Measurements from ENCODE around the gene HAUS2. TPM values are rescaled to one million over a fixed set of nuclear protein-coding genes. Genes with fewer than 3 reads are reported as not detected.

The HAUS2 gene
- total and polyA plus RNA-seq, 2 donors from 2014 or later = 6.6 to 17.4 TPM

DNA sequence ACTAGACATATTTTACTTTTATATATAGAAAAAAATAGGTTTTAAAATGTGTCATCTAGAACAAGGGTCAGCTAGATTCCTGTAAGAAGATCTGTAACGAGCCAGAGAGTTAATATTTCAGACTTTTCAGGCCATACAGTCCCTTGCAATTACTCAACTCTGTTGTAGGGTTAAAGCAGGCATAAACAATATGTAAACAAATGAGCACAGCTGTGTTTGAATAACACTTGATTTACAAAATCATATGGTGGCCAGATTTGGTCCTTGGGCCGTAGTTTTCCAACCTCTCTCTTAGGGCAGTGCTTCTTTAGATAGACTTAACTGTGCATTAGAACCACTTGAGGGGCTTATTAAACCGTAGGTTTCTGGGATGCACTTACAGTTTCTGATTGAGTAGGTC, 19.7 kb upstream of the HAUS2 start:
- Histone ChIP-seq H3K9ac (ENCODE audit: low read length in 3 of 3) (no peak overlapping the region), H3K27me3 (ENCODE audit: control insufficient read depth, insufficient read depth, low read length) (no peaks in the 10 kb centered on the region), H3K36me3 (ENCODE audit: control insufficient read depth in 2 of 3, insufficient read depth in 3 of 3, low read length in 3 of 3) (peaks cover 0 to 19% (median 4%) of the 10 kb centered on the region in 3 donors), H3K4me1 (ENCODE audit: control insufficient read depth in 2 of 3, insufficient read depth in 2 of 3, low read depth in 1 of 3, low read length in 3 of 3) (no peaks in the 10 kb centered on the region), H3K27ac (ENCODE audit: low read depth in 2 of 2, low read length in 2 of 2) (no peak overlapping the region), H3K9me3 (ENCODE audit: control insufficient read depth in 2 of 3, insufficient read depth in 1 of 3, low read length in 3 of 3) (no peaks in the 10 kb centered on the region), H3K4me3 (ENCODE audit: low read length in 3 of 3) (no peak overlapping the region)
- intact Hi-C loops (cut with DNase I) = no loop called here
- no peak for TF ChIP-seq CTCF (IDR thresholded peaks at IDR 0.05; ENCODE audit: borderline replicate concordance, extremely low read depth, insufficient read depth)
- no peak for DNase-seq
- no peak for FAIRE-seq

DNA sequence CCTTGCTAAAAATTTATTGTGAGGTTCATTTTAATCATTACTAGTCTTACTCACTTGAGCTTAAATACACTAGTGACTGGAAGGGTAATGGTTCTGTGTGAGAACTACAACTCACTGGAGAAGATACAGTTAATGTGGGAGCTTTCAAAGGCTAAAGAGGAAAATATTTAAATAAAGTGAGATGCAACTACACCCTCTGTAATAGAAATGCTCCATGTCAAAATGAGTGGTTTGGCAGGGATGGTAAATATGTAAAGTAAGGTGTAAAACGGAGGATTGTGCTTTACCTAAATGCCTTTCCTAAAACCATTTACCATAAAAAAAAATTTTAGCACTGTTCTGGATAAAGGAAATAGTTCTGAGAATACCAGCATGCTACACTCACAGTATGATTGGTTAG, 15.4 kb upstream of the HAUS2 start:
- H3K4me3 ChIP-seq (ENCODE audit: low read length in 3 of 3) = no peak overlapping the region
- H3K9ac ChIP-seq (ENCODE audit: low read length in 3 of 3) = no peak overlapping the region
- H3K4me1 ChIP-seq (ENCODE audit: control insufficient read depth in 2 of 3, insufficient read depth in 2 of 3, low read depth in 1 of 3, low read length in 3 of 3) = no peaks in the 10 kb centered on the region
- no peaks in the 10 kb centered on the region for H3K27me3 ChIP-seq (ENCODE audit: control insufficient read depth, insufficient read depth, low read length)
- intact Hi-C loops (cut with DNase I) = no loop called here
- TF ChIP-seq CTCF (IDR thresholded peaks at IDR 0.05; ENCODE audit: borderline replicate concordance, extremely low read depth, insufficient read depth) = no peak
- H3K27ac ChIP-seq (ENCODE audit: low read depth in 2 of 2, low read length in 2 of 2) = no peak overlapping the region
- H3K9me3 ChIP-seq (ENCODE audit: control insufficient read depth in 2 of 3, insufficient read depth in 1 of 3, low read length in 3 of 3) = no peaks in the 10 kb centered on the region
- peaks cover 0 to 11% (median 4%) of the 10 kb centered on the region in 3 donors for H3K36me3 ChIP-seq (ENCODE audit: control insufficient read depth in 2 of 3, insufficient read depth in 3 of 3, low read length in 3 of 3)
- DNase-seq (no peak), FAIRE-seq (no peak)

DNA sequence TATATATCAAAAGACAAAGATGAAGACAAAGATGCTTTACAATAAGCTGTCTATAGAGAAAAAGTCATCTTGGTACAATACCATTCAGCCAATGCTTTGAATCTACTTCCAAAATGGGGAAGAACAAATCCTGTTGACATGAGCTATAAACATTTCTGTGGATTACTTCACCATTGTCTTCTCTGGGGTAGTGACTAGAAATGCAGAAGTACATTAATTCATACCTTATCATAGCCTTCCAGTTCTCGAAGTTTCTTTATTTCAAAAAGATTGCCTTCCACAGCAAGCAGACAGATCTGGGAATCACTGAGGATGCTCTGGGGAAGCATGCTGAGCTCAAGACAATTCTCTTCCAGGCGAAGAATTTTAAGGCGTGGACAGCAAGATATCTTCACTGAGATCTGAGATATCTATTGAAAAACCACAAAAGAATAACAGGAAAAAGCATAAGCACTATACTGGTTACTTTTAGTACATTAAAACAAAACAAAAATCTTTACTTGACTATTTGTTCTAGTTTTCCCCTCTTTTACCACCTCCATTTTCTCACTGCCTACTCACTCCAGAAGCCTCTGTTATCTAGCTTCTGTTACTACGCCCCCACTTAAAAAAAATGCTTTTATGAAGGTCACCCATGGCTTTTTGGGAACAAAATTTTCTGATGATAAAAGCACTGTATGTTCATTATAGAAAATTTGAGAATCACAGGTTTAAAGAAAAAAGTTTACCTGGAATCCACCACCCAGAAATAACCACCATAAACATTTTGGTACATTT, 3.6 kb upstream of the HAUS2 start:
- TF ChIP-seq CTCF (IDR thresholded peaks at IDR 0.05; ENCODE audit: borderline replicate concordance, extremely low read depth, insufficient read depth) = no peak
- H3K27me3 ChIP-seq (ENCODE audit: control insufficient read depth, insufficient read depth, low read length) = no peaks in the 10 kb centered on the region
- no peak overlapping the region for H3K27ac ChIP-seq (ENCODE audit: low read depth in 2 of 2, low read length in 2 of 2)
- no peak for DNase-seq
- no peak overlapping the region for H3K4me3 ChIP-seq (ENCODE audit: low read length in 3 of 3)
- no peak overlapping the region for H3K9ac ChIP-seq (ENCODE audit: low read length in 3 of 3)
- FAIRE-seq = no peak
- H3K4me1 ChIP-seq (ENCODE audit: control insufficient read depth in 2 of 3, insufficient read depth in 2 of 3, low read depth in 1 of 3, low read length in 3 of 3) = peaks cover 0 to 8% (median 8%) of the 10 kb centered on the region in 3 donors
- no peaks in the 10 kb centered on the region for H3K9me3 ChIP-seq (ENCODE audit: control insufficient read depth in 2 of 3, insufficient read depth in 1 of 3, low read length in 3 of 3)
- peaks cover 0 to 10% (median 4%) of the 10 kb centered on the region in 3 donors for H3K36me3 ChIP-seq (ENCODE audit: control insufficient read depth in 2 of 3, insufficient read depth in 3 of 3, low read length in 3 of 3)
- intact Hi-C loops (cut with DNase I) = no loop called here

Measured in kidney (tissue), 14 donors.